HepG2 (cell line): ENCODE measurements around the gene SIAH1. TPM values are rescaled to one million over a fixed set of nuclear protein-coding genes. Genes with fewer than 3 reads are reported as not detected.

Experiments used
- ATAC-seq: fragments of 200-7000 bp; cut with Tn5 transposase; 3 replicates; pipeline ENCODE4 v1.9.1; 2020; ENCODE audit warnings: mild to moderate bottlenecking, moderate library complexity
- BruUV-seq: library from RNA; stranded (reverse); fragments of 400-500 nt; replicated peaks from 2 replicates; lab custom pipeline; 2021; lab: Mats Ljungman, UMichigan
- CTCF ChIA-PET: fragments of 300-600 bp; formaldehyde crosslinking; extraction: SDS; loops from one replicate; lab custom pipeline; 2021; ENCODE audit warnings: low total read pairs, inconsistent platforms, low intra/inter-chr PET ratio; lab: Yijun Ruan, JAX
- POLR2A ChIA-PET: fragments of 350-600 bp; sonication (Branson Sonifier 250); formaldehyde crosslinking; loops from one replicate; lab custom pipeline; 2020; ENCODE audit warnings: antibody characterized with exemption, inconsistent platforms; lab: Yijun Ruan, JAX
- DNase-seq: peaks from one replicate; pipeline ENCODE4 v3.0.0-alpha.2; 2015; ENCODE audit warnings: low spot score
- FAIRE-seq: peaks from 3 replicates; lab custom pipeline; 2011; peaks lifted over from hg19 to GRCh38; lab: Jason Lieb, UNC
- H2AFZ ChIP-seq: one replicate; pipeline ENCODE4 v1.6.1; 2011; ENCODE audit warnings: low read length, inconsistent platforms
- H3K27ac ChIP-seq: fragments of 300-600 bp; 3 replicates; pipeline ENCODE4 v1.8.0; 2011; ENCODE audit warnings: mixed run types, mild to moderate bottlenecking, mixed read lengths, low read length, inconsistent platforms; ENCODE audit not compliant: insufficient read depth; ENCODE audit errors: extremely low read length
- H3K27me3 ChIP-seq, 2 experiments: fragments of 200-600 bp in 1 of 2; 2 replicates in 1 of 2; 3 replicates in 1 of 2; pipeline versions ENCODE4 v1.6.0 to v1.8.0; 2011; ENCODE audit warnings: low read length in 2 of 2, mild to moderate bottlenecking in 2 of 2, moderate library complexity in 2 of 2, inconsistent platforms in 1 of 2; ENCODE audit not compliant: insufficient read depth in 2 of 2, control insufficient read depth in 1 of 2
- H3K36me3 ChIP-seq, 2 experiments: fragments of 200-600 bp in 1 of 2; replicated peaks in 1 of 2; 2 replicates in 1 of 2; 3 replicates in 1 of 2; pipeline versions ENCODE4 v1.5.1 to v1.8.0; 2011; ENCODE audit warnings: low read length in 2 of 2, inconsistent platforms in 1 of 2; ENCODE audit not compliant: insufficient read depth in 2 of 2, control insufficient read depth in 1 of 2
- H3K4me1 ChIP-seq: 2 replicates; pipeline ENCODE4 v1.5.1; 2012; ENCODE audit warnings: low read length, inconsistent platforms; ENCODE audit not compliant: insufficient read depth
- H3K4me2 ChIP-seq: 2 replicates; pipeline ENCODE4 v1.6.0; 2011; ENCODE audit warnings: low read depth, low read length, inconsistent platforms
- H3K4me3 ChIP-seq, 3 experiments: fragments of 200-600 bp in 1 of 3; sonication (generic), shearing (Covaris generic) in 1 of 3; replicated peaks in 1 of 3; 2 replicates each; pipeline ENCODE4 v1.5.1; 2011 to 2016; ENCODE audit warnings: low read length in 3 of 3, inconsistent platforms in 2 of 3, low read depth in 2 of 3, mild to moderate bottlenecking in 2 of 3, control low read depth in 1 of 3, mixed read lengths in 1 of 3; ENCODE audit not compliant: insufficient read depth in 1 of 3
- H3K79me2 ChIP-seq: one replicate; pipeline ENCODE4 v1.6.1; 2011; ENCODE audit warnings: low read length, inconsistent platforms; ENCODE audit not compliant: insufficient read depth
- H3K9ac ChIP-seq: 2 replicates; pipeline ENCODE4 v1.6.0; 2011; ENCODE audit warnings: mild to moderate bottlenecking, low read depth, low read length, inconsistent platforms; ENCODE audit not compliant: insufficient read depth
- H3K9me3 ChIP-seq: 2 replicates; pipeline ENCODE4 v1.5.1; 2012; ENCODE audit warnings: mild to moderate bottlenecking, low read length
- H4K20me1 ChIP-seq: 2 replicates; pipeline ENCODE4 v1.6.0; 2011; ENCODE audit warnings: inconsistent platforms, mild to moderate bottlenecking, low read length, moderate library complexity; ENCODE audit not compliant: insufficient read depth
- ATRX ChIP-seq: sonication (generic); formaldehyde crosslinking; IDR thresholded peaks from 2 replicates; pipeline ENCODE4 v1.4.0; 2020; ENCODE audit warnings: missing genetic modification reagents, borderline replicate concordance
- ZNF781 ChIP-seq: sonication (generic); formaldehyde crosslinking; IDR thresholded peaks from 2 replicates; pipeline ENCODE4 v1.5.1; 2020; ENCODE audit warnings: borderline replicate concordance, mild to moderate bottlenecking, missing genetic modification reagents; ENCODE audit errors: not compliant biosample characterization
- ZSCAN9 ChIP-seq: IDR thresholded peaks from 2 replicates; pipeline ENCODE4 v1.6.1; 2016; ENCODE audit warnings: borderline replicate concordance
- WGBS: methylation state at CpG from one replicate; pipeline ENCODE4 v1.1.6; 2017; ENCODE audit warnings: low lambda C conversion rate; 5-methylcytosine and 5-hydroxymethylcytosine counted together
- in situ Hi-C: cut with HindIII; loops from 2 replicates; pipeline ENCODE4 v1.10.0; 2017; ENCODE audit warnings: low pct_unique_long_range_greater_than_20kb; ENCODE audit not compliant: extremely low pct_ligation_motif_present
- intact Hi-C: fragments of 100-400 bp; cut with micrococcal nuclease; formaldehyde crosslinking; loops from one replicate; pipeline ENCODE4 v1.10.0; 2022; ENCODE audit not compliant: unreplicated experiment
- polyA plus RNA-seq, 8 experiments: library from polyadenylated mRNA; depleted of rRNA in 3 of 8; stranded (reverse) in 7 of 8; unstranded in 1 of 8; fragments of >200 nt; fragmentation: Illumina TruSeq in 4 of 8; extraction: Trizol in 4 of 8; gene quantifications; 2 replicates each; pipeline versions ENCODE4 v1.2.1 to v1.2.3, GENCODE V29; 2011 to 2016; ENCODE audit warnings: low read depth in 4 of 8, missing spikeins in 1 of 8, mixed read lengths in 1 of 8; ENCODE audit not compliant: insufficient read depth in 1 of 8
- total RNA-seq, 5 experiments: library from RNA; depleted of rRNA; stranded (reverse); fragments of >200 nt; fragmentation: Illumina TruSeq; extraction: Trizol; gene quantifications; 2 replicates each; pipeline ENCODE4 v1.2.3, GENCODE V29; 2016; ENCODE audit warnings: low read depth in 1 of 5
- TF ChIP-seq, protein P1 (sequence below): IDR thresholded peaks from 2 replicates; pipeline ENCODE4 v1.6.1; 2016; ENCODE audit warnings: low read depth, missing genetic modification reagents, missing compliant biosample characterization

SIAH1 gene
- total and polyA plus RNA-seq, 2 of the 13 experiments (the other 11 are each of a cell fraction or from before 2014, with no cell fraction given), result 16.0 to 28.6 TPM

DNA sequence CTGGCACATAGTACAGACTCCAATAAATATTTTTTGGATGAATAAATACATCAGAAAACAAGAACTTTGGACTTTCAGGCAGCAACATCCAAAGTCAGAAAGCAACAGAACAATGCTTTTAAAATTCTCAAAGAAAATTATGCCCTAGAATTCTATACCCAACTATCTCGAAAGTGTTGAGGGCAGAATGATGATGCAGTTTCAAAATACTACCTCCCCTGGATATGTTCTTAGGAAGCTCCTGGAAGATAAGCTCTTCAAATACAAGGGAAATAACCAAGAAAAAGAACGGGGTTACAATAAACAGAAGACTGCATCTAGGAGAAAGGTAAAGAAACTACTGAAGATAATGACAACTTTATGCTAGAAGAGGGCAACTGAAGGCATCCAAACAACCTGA is 11.0 kb downstream of the SIAH1 start (continued):
- TF ChIP-seq, protein P1, sequence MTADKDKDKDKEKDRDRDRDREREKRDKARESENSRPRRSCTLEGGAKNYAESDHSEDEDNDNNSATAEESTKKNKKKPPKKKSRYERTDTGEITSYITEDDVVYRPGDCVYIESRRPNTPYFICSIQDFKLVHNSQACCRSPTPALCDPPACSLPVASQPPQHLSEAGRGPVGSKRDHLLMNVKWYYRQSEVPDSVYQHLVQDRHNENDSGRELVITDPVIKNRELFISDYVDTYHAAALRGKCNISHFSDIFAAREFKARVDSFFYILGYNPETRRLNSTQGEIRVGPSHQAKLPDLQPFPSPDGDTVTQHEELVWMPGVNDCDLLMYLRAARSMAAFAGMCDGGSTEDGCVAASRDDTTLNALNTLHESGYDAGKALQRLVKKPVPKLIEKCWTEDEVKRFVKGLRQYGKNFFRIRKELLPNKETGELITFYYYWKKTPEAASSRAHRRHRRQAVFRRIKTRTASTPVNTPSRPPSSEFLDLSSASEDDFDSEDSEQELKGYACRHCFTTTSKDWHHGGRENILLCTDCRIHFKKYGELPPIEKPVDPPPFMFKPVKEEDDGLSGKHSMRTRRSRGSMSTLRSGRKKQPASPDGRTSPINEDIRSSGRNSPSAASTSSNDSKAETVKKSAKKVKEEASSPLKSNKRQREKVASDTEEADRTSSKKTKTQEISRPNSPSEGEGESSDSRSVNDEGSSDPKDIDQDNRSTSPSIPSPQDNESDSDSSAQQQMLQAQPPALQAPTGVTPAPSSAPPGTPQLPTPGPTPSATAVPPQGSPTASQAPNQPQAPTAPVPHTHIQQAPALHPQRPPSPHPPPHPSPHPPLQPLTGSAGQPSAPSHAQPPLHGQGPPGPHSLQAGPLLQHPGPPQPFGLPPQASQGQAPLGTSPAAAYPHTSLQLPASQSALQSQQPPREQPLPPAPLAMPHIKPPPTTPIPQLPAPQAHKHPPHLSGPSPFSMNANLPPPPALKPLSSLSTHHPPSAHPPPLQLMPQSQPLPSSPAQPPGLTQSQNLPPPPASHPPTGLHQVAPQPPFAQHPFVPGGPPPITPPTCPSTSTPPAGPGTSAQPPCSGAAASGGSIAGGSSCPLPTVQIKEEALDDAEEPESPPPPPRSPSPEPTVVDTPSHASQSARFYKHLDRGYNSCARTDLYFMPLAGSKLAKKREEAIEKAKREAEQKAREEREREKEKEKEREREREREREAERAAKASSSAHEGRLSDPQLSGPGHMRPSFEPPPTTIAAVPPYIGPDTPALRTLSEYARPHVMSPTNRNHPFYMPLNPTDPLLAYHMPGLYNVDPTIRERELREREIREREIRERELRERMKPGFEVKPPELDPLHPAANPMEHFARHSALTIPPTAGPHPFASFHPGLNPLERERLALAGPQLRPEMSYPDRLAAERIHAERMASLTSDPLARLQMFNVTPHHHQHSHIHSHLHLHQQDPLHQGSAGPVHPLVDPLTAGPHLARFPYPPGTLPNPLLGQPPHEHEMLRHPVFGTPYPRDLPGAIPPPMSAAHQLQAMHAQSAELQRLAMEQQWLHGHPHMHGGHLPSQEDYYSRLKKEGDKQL (CRISPR knock-in tag), result no peak
- TF ChIP-seq ZSCAN9 (CRISPR knock-in tag) (no peak), ZNF781 (CRISPR knock-in tag) (no peak)

- H3K4me2 ChIP-seq, result no peak overlapping the region
- no peak for DNase-seq
- H3K9me3 ChIP-seq, result no peaks in the 10 kb centered on the region
- peak; percentile 36; the same call in 2 of the 3 replicates for ATAC-seq
- POLR2A ChIA-PET, result interaction anchor here (1.5 kb wide), 1 partner anchor 8 kb away, joined by 7 read pairs; no protein-coding TSS in a partner anchor
- H3K36me3 ChIP-seq, result no peaks in the 10 kb centered on the region
- peaks cover 97% of the 10 kb centered on the region for H3K79me2 ChIP-seq
- no peak overlapping the region for H2AFZ ChIP-seq
- H3K9ac ChIP-seq, result no peak overlapping the region
- intact Hi-C loops, result loop anchor here (1.0 kb wide), 1 partner anchor 7 kb away; no protein-coding TSS in a partner anchor
- no peak overlapping the region for H3K4me3 ChIP-seq
- WGBS, result 94% methylated on average over 4 of the region's 4 CpGs
- peaks cover 47% of the 10 kb centered on the region for H3K4me1 ChIP-seq
- no peak overlapping the region for H3K27ac ChIP-seq
- CTCF ChIA-PET, result interaction anchor here (0.8 kb wide), 1 partner anchor 20 kb away, joined by 3 read pairs; no protein-coding TSS in a partner anchor
- TF ChIP-seq ATRX (CRISPR knock-in tag), result no peak
- H4K20me1 ChIP-seq, result peaks cover 60% of the 10 kb centered on the region
- no peak for FAIRE-seq
- no peaks in the 10 kb centered on the region for H3K27me3 ChIP-seq
- in situ Hi-C loops, result no loop called here
- BruUV-seq, result TSS peak; percentile 1
Measured at GRCh38 chr16:48373258-48374029, 11.8 kb downstream of the SIAH1 start.
